ENCODE data around the gene LRRC63.

DNA sequence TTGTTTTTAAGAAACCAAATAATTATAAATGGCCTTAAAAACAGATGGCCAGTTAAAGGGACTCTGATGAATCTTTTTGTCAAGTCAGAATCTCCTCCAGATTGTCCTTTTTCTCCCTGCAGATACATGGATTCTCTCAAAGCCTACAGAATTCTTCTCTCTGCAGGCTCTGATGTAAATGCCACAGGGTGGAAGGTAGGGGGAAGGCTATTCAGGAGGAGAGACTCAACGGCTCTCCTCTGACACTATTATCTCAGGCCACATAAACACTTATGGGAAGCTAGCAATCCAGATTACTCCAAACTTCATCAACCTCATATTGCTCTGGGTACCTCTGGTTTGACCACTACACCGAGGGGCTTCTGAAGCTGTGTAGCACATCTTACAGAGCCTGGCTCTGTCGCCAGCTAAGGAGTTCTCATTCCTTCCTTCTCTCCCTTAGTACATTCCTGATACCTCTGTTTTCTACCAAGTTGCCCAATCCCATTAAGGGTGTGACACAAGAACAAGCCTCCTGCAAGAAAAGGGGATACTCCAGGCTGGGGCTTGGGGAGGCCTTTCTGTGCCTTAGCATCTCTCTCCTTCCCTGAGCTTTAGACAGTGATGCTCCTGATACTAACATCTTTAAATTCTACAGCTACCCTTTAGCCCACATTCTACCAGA, 44.6 kb upstream of the LRRC63 start:
- TF ChIP-seq, protein P1, sequence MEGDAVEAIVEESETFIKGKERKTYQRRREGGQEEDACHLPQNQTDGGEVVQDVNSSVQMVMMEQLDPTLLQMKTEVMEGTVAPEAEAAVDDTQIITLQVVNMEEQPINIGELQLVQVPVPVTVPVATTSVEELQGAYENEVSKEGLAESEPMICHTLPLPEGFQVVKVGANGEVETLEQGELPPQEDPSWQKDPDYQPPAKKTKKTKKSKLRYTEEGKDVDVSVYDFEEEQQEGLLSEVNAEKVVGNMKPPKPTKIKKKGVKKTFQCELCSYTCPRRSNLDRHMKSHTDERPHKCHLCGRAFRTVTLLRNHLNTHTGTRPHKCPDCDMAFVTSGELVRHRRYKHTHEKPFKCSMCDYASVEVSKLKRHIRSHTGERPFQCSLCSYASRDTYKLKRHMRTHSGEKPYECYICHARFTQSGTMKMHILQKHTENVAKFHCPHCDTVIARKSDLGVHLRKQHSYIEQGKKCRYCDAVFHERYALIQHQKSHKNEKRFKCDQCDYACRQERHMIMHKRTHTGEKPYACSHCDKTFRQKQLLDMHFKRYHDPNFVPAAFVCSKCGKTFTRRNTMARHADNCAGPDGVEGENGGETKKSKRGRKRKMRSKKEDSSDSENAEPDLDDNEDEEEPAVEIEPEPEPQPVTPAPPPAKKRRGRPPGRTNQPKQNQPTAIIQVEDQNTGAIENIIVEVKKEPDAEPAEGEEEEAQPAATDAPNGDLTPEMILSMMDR (IDR thresholded peaks at IDR 0.05 in 8 of 11, conservative IDR thresholded peaks at IDR 0.05 in 3 of 11) = no peak
- TF ChIP-seq POLR2A (IDR thresholded peaks at IDR 0.05) = no peak
- TF ChIP-seq POLR2AphosphoS5 (IDR thresholded peaks at IDR 0.05) = no peak
